Karpas-422 (cell line): ENCODE data around the gene ZNF830. TPM values are rescaled to one million over a fixed set of nuclear protein-coding genes. Genes with fewer than 3 reads are reported as not detected.

Source experiments
- DNase-seq: peaks from one replicate; pipeline ENCODE4 v3.0.0-alpha.2; 2015
- H2AFZ ChIP-seq: fragments of 200-600 bp; sonication (generic); 2 replicates; pipeline ENCODE4 v1.6.1; 2014; ENCODE audit warnings: antibody characterized with exemption, low read length, mixed read lengths
- H3K27ac ChIP-seq: fragments of 200-600 bp; sonication (generic); 2 replicates; pipeline ENCODE4 v1.5.1; 2014; ENCODE audit warnings: mild to moderate bottlenecking, low read length, moderate library complexity
- H3K27me3 ChIP-seq: fragments of 200-600 bp; sonication (generic); 2 replicates; pipeline ENCODE4 v1.6.1; 2014; ENCODE audit warnings: low read length, mixed read lengths
- H3K36me3 ChIP-seq: fragments of 200-600 bp; sonication (generic); 2 replicates; pipeline ENCODE4 v1.6.1; 2014; ENCODE audit warnings: low read length, mixed read lengths; ENCODE audit not compliant: insufficient read depth
- H3K4me1 ChIP-seq: fragments of 200-600 bp; sonication (generic); 2 replicates; pipeline ENCODE4 v1.6.1; 2014; ENCODE audit warnings: mild to moderate bottlenecking, low read length, mixed read lengths
- H3K4me2 ChIP-seq: fragments of 200-600 bp; sonication (generic); 2 replicates; pipeline ENCODE4 v1.6.1; 2014; ENCODE audit warnings: low read length, low read depth, mild to moderate bottlenecking; ENCODE audit not compliant: poor library complexity, severe bottlenecking
- H3K4me3 ChIP-seq: fragments of 200-600 bp; sonication (generic); 2 replicates; pipeline ENCODE4 v1.5.1; 2014; ENCODE audit warnings: mild to moderate bottlenecking, antibody characterized with exemption, low read length, mixed read lengths
- H3K79me2 ChIP-seq: fragments of 200-600 bp; sonication (generic); 2 replicates; pipeline ENCODE4 v1.6.1; 2014; ENCODE audit warnings: mild to moderate bottlenecking, low read length, mixed read lengths
- H3K9ac ChIP-seq: fragments of 200-600 bp; sonication (generic); 2 replicates; pipeline ENCODE4 v1.6.0; 2014; ENCODE audit warnings: low read length
- H3K9me2 ChIP-seq: fragments of 200-600 bp; sonication (generic), shearing (Covaris generic); replicated peaks from 2 replicates; pipeline ENCODE4 v1.6.0; 2014; ENCODE audit warnings: mild to moderate bottlenecking, low read length, moderate library complexity; ENCODE audit not compliant: insufficient read depth
- H3K9me3 ChIP-seq: fragments of 300-700, 200-600 bp; sonication (generic); 2 replicates; pipeline ENCODE4 v1.6.1; 2014; ENCODE audit warnings: low read length, mixed read lengths
- H4K20me1 ChIP-seq: fragments of 200-600 bp; sonication (generic); 2 replicates; pipeline ENCODE4 v1.6.1; 2014; ENCODE audit warnings: mild to moderate bottlenecking, antibody characterized with exemption, low read length, low read depth; ENCODE audit not compliant: insufficient read depth
- total RNA-seq: library from RNA; depleted of rRNA; stranded (reverse); fragments of >200 nt; shearing (Covaris generic); gene quantifications from 2 replicates; pipeline ENCODE4 v1.2.3, GENCODE V29; 2014; ENCODE audit warnings: low replicate concordance

ZNF830 gene
- total RNA-seq, 1 experiment from 2014 or later: 10.2 TPM

DNA sequence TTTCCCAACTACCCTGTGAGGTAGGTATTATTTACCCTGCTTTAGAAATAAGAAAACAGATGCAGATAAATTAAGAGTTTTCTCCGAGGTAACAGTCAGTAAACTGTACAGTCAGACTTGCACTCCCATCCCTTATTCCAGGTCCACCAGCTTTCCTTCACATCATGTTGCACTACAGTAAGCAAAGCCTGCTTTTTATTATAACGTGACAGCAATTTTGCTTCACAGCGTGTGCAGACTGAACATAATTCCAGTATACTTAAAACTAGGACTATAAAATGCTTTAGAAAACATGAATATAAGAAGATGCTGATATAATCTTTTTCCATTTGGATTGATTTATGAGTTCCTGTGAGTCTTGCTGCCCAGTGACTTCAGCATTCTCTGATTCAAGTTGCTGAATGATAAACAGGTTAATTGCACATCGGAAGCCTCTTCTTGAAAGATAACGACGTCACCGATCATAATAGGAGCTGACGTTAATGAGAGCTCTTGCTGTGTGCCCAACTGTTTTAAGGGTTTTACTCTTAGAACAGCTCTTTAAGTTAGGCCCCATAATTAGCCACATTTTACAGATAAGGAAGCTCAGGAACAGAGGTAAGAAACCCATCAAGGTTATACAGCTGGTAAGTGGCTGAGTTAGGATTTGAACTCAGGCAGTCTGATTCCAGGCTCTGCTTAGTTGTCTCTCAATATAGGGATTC, 20.4 kb downstream of the ZNF830 start:
- DNase-seq: no peak
- Histone ChIP-seq H3K4me1 (peaks cover 21% of the 10 kb centered on the region), H3K4me3 (peak overlapping the region; percentile 73), H3K27me3 (no peaks in the 10 kb centered on the region), H3K9ac (peak overlapping the region; percentile 92), H4K20me1 (no peaks in the 10 kb centered on the region), H3K9me3 (no peaks in the 10 kb centered on the region), H3K79me2 (peaks cover 39% of the 10 kb centered on the region), H3K27ac (peak overlapping the region; percentile 73), H2AFZ (no peak overlapping the region), H3K36me3 (peaks cover 7% of the 10 kb centered on the region; the same call in 1 of the 2 replicates), H3K4me2 (peak overlapping the region; percentile 96), H3K9me2 (no peaks in the 10 kb centered on the region)

DNA sequence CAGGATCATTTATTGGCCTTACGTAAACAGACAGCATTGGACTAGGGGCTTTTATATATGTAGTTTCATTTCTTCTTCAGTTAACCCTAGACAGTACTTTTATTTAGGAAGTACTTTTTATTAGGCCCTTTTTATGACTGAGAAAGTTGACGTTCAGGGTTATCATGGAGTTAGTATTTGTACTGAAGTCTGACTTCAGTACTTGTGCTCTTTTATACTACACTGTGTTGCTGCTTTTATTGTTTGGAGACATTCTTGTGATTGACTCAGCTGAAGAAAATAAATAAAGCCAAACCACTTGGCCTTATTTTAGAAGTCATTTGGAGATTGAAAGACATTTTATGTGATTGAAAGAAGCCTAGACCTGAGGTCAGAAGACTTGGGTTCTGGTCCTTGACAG, 25.9 kb downstream of the ZNF830 start:
- no peaks in the 10 kb centered on the region for H3K4me1 ChIP-seq
- H3K9me2 ChIP-seq: no peaks in the 10 kb centered on the region
- H3K27ac ChIP-seq: no peak overlapping the region
- DNase-seq: no peak
- no peak overlapping the region for H3K9ac ChIP-seq
- peaks cover 15% of the 10 kb centered on the region; the same call in 1 of the 2 replicates for H3K36me3 ChIP-seq
- H3K79me2 ChIP-seq: peaks cover 29% of the 10 kb centered on the region
- H2AFZ ChIP-seq: no peak overlapping the region
- H3K27me3 ChIP-seq: no peaks in the 10 kb centered on the region
- H4K20me1 ChIP-seq: no peaks in the 10 kb centered on the region
- no peak overlapping the region for H3K4me3 ChIP-seq
- no peak overlapping the region for H3K4me2 ChIP-seq
- no peaks in the 10 kb centered on the region for H3K9me3 ChIP-seq

DNA sequence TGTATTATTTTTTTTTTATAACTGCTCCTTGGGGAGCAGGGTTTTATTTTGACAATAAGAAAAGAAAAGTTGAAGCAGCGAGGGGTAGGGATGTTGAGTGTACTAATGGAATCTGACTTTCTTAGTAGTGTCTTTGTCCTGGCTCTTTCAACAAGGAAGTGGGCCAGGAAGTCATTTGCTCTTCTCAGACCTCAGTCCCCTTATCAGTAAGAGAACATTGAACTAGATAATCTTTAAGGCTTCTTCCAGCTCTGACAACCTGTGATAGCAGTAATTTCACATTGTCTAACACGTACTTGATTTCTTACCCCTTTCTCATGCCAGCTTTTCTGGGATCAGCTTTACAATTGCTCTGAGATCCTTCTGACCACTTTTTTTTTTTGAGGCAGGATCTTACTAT, 27.3 kb downstream of the ZNF830 start:
- Histone ChIP-seq H3K36me3 (peaks cover 13% of the 10 kb centered on the region; the same call in 1 of the 2 replicates), H3K9me3 (no peaks in the 10 kb centered on the region), H3K27me3 (no peaks in the 10 kb centered on the region), H3K4me2 (no peak overlapping the region), H3K4me3 (no peak overlapping the region), H3K79me2 (peaks cover 20% of the 10 kb centered on the region), H3K27ac (no peak overlapping the region), H3K9ac (no peak overlapping the region), H3K9me2 (no peaks in the 10 kb centered on the region), H3K4me1 (no peaks in the 10 kb centered on the region), H4K20me1 (no peaks in the 10 kb centered on the region), H2AFZ (no peak overlapping the region)
- DNase-seq: no peak

DNA sequence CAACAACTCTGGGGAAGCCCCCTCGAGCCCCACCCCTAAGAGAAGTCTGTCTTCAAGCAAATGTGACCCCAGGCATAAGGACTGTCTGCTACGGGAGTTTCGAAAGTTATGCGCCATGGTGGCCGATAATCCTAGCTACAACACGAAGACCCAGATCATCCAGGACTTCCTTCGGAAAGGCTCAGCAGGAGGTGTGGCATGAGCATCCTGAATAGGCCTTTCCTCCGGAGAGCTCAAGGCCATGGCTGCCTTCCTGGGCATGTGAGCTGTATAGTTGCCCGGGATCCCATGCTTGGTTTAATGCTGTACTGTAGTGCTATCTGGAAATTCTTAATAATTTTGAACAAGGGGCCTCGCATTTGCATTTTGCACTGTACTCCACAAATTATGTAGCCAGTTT, 28.1 kb downstream of the ZNF830 start:
- Histone ChIP-seq H3K27ac (no peak overlapping the region), H4K20me1 (no peaks in the 10 kb centered on the region), H3K9ac (no peak overlapping the region), H3K9me3 (no peaks in the 10 kb centered on the region), H3K36me3 (peaks cover 12% of the 10 kb centered on the region; the same call in 1 of the 2 replicates), H3K4me3 (no peak overlapping the region), H3K4me1 (no peaks in the 10 kb centered on the region), H3K27me3 (no peaks in the 10 kb centered on the region), H3K4me2 (no peak overlapping the region), H2AFZ (no peak overlapping the region), H3K79me2 (peaks cover 12% of the 10 kb centered on the region), H3K9me2 (no peaks in the 10 kb centered on the region)
- no peak for DNase-seq

DNA sequence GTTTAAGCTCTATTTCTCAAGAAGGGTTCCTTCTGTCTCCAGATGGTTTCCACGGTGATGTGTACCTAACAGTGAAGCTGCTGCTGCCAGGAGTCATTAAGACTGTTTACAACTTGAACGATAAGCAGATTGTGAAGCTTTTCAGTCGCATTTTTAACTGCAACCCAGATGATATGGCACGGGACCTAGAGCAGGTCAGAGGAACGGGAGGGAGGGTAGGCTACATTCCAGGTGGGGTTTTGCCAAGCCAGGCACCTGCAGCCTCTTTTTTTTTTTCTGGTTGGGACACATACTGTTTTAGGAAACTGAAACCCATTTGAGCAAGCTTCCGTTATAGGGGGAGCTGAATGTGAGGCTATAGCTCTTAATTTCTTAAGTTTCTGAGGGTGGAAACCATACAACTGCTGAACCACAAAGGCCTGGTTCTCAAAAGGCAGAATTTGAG, 29.6 kb downstream of the ZNF830 start:
- H3K4me3 ChIP-seq: no peak overlapping the region
- H3K4me1 ChIP-seq: no peaks in the 10 kb centered on the region
- no peak overlapping the region for H3K27ac ChIP-seq

DNA sequence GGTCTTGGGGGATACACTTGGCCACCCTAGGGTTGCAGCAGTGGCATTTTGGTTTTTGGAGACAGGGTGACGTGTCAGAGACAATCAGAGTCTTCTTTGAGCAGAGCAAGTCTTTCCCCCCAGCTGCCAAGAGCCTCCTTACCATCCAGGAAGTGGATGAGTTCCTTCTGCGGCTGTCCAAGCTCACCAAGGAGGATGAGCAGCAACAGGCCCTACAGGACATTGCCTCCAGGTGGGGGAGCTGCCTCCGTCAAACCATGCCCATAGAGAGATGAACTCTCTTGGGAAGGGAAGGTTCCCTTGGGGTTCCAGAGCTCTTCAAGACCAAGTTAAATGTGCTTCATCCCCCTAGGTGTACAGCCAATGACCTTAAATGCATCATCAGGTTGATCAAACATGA, 30.3 kb downstream of the ZNF830 start:
- peaks cover 14% of the 10 kb centered on the region; the same call in 1 of the 2 replicates for H3K36me3 ChIP-seq

More for the DNA sequence above, 29.6 kb downstream of the ZNF830 start:
- no peaks in the 10 kb centered on the region for H3K9me3 ChIP-seq
- no peak overlapping the region for H2AFZ ChIP-seq
- DNase-seq: no peak
- no peak overlapping the region for H3K4me2 ChIP-seq
- peaks cover 5% of the 10 kb centered on the region; the same call in 1 of the 2 replicates for H3K79me2 ChIP-seq
- peaks cover 16% of the 10 kb centered on the region; the same call in 1 of the 2 replicates for H3K36me3 ChIP-seq
- H3K27me3 ChIP-seq: no peaks in the 10 kb centered on the region
- H4K20me1 ChIP-seq: no peaks in the 10 kb centered on the region
- H3K9ac ChIP-seq: no peak overlapping the region
- H3K9me2 ChIP-seq: no peaks in the 10 kb centered on the region

DNA sequence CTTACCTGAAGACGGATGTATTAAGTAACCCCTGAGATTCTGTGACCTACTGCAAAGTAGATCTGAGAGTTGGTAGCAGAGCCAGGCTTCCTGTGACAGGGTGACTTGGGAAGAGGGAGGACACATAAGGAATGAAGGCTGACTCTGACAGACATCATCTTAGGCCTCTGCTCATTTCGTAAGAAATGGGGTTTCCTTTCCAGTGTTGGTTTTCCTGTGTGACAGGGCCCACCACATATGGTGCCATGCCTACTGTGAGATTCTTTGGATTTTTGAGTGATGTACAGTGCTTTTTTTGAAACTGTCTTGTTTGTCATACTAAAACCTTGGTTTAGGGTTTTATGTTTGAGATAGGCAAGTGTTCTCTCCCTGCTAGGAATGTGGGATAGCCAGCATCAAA, 31.7 kb downstream of the ZNF830 start:
- Histone ChIP-seq H3K27ac (no peak overlapping the region), H3K36me3 (peaks cover 11% of the 10 kb centered on the region; the same call in 1 of the 2 replicates), H2AFZ (no peak overlapping the region), H4K20me1 (no peaks in the 10 kb centered on the region), H3K79me2 (no peaks in the 10 kb centered on the region), H3K9ac (no peak overlapping the region), H3K9me2 (no peaks in the 10 kb centered on the region), H3K27me3 (no peaks in the 10 kb centered on the region), H3K9me3 (no peaks in the 10 kb centered on the region), H3K4me3 (no peak overlapping the region), H3K4me2 (no peak overlapping the region), H3K4me1 (no peaks in the 10 kb centered on the region)
- DNase-seq: no peak

More for the DNA sequence above, 30.3 kb downstream of the ZNF830 start:
- Histone ChIP-seq H3K9me3 (no peaks in the 10 kb centered on the region), H3K4me1 (no peaks in the 10 kb centered on the region), H3K27ac (no peak overlapping the region), H3K4me3 (no peak overlapping the region), H3K27me3 (no peaks in the 10 kb centered on the region), H2AFZ (no peak overlapping the region), H4K20me1 (no peaks in the 10 kb centered on the region), H3K9ac (no peak overlapping the region), H3K9me2 (no peaks in the 10 kb centered on the region), H3K79me2 (0 out of 2 replicates have a peak, but pooled peaks cover 4% of the 10 kb centered on the region), H3K4me2 (no peak overlapping the region)
- no peak for DNase-seq

DNA sequence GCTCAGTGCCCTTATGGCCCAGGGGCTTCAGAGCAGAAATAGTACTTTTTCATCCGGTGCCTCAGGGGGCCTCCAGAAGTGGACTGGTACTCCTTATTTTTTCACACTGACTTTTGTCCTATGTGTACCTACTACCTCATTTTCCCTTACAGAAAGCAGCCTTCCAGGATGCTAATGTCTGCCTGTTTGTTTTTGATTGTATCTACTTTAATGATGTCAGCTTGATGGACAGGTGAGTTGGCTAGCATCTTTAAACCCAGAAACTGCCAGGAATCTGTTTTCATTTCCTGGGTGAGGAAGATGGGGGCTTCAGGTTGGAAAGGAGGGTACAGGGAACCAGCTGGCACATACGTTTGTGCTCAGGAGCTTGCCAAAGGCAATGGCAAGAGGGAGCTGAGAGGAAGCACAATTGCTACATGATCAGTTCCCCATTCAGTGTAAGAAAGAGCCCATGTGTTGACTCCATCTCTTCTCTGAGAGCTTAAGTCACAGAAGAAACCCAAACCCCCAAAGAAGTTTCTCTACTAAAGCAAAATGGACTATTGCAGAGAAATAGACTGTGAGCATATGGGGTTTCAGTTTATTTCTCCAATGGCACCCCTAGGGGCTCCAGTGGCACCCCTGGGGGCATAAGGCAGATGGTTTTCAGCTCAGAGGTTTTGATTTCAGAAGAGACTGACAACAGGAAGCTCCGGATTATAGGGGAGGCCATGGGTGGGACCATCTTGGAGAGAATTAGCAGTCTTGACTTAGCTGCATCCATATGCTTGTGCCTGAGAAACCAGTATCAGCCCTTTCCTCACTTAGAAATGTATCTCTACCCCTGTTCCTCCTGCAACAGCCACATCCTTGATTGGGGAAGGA, 35.3 kb downstream of the ZNF830 start:
- Histone ChIP-seq H3K9me2 (no peaks in the 10 kb centered on the region), H3K9me3 (no peaks in the 10 kb centered on the region), H3K9ac (no peak overlapping the region), H3K4me3 (no peak overlapping the region), H2AFZ (no peak overlapping the region), H3K36me3 (peaks cover 9% of the 10 kb centered on the region; the same call in 1 of the 2 replicates), H3K4me1 (no peaks in the 10 kb centered on the region), H3K27me3 (no peaks in the 10 kb centered on the region), H3K4me2 (no peak overlapping the region), H3K27ac (no peak overlapping the region), H4K20me1 (no peaks in the 10 kb centered on the region), H3K79me2 (no peaks in the 10 kb centered on the region)
- no peak for DNase-seq
